HS-27A (cell line): ENCODE data around the gene CRYL1.

ENCODE experiments used
- DNase-seq: peaks from one replicate; pipeline ENCODE4 v3.0.0-alpha.2; 2012; ENCODE audit warnings: low read depth, missing footprints

CRYL1 gene, protein sequence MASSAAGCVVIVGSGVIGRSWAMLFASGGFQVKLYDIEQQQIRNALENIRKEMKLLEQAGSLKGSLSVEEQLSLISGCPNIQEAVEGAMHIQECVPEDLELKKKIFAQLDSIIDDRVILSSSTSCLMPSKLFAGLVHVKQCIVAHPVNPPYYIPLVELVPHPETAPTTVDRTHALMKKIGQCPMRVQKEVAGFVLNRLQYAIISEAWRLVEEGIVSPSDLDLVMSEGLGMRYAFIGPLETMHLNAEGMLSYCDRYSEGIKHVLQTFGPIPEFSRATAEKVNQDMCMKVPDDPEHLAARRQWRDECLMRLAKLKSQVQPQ

DNA sequence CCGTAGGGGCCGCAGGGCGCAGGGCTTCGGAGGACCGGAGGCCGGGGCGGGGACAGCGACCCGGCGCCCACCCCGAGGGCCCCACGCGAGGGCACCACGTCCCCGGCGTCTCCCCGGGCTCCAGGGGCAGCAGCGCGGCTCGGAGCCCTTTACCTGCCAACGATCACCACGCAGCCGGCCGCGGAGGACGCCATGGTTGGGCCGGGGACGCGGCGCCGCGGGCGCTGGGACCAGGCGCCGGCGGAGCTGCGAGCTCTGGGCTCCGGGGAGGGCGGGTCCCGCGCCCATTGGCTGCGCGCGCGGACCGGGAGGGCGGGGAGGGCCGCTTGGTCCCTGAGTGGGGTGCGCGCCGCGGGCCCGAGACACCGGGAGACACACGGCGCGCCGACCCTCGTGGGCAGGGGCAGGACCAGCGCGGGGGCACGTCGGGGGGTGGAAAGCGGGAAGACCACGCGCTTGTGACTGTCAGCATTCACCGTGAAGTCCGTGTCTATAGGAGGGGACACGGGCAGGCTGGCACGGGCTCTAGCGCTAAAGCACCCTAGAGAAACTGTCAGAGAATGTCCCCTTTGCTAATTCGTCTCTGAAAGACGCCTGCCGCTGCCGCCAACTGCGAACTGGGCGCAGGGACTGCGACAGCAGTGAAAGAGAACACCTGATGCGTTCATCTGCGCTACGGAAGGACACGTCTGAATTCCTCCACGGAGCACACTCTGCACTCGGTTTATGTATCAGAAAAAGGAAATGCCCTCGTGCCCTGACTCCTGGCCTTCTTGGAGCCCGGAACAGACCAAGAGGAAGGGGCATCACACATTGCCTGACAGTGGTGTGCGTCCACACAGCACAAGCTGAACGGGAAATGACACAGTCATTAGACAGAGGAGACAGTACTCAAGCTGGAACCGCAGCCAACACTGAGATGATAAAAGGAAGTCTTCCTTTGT is at the start of gene CRYL1:
TSS of gene CRYL1 (minus strand) at position 257 of the 944 bp plus-strand sequence. CDS start at position 194, 63 bp downstream.
- DNase-seq = peak; percentile 8

DNA sequence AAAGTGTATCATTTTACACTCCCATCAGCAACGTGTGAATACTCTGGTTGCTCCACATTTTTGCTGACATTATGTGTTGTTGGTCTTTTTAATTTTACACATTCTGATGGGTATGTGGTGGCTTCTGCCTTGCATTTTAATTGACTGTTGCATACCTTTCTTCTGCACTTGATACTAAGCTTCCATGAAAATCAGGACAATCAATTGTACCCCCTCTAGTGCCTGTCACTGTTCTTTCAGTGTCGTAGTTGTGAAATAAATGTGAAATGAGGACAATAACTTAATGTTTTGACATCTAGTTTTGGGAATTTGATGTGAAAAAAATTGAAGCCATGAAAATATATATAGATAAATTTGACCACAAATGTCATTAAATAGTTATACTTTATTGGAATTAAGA is 48.0 kb upstream of the CRYL1 start:
- no peak for DNase-seq

DNA sequence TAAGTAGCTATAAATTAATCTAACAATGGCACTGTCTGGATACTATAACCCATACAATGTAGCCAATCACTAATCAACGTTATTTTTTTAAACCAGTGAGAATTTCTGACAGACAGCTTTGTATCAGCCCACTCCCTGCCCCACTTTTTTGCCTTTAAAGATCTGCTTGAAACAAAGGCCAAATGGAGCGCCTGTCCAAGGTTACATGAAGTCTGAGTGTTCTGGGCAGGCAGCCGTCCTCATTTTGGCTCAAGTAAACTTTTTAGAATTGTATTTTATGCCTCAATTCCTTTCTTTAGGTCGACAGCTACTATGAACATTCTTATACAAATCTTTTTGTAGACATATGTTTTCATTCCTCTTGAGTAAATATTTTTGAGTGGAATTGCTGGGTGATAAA is 47.5 kb upstream of the CRYL1 start:
- no peak for DNase-seq

- DNase-seq = no peak
Measured at GRCh38 chr13:20571676-20572075, 46.0 kb upstream of the CRYL1 start.

GRCh38 chr13:20570517-20570916 is 44.9 kb upstream of the CRYL1 start:
- no peak for DNase-seq

- DNase-seq = no peak
Measured at GRCh38 chr13:20567881-20568528, 42.3 kb upstream of the CRYL1 start.

DNA sequence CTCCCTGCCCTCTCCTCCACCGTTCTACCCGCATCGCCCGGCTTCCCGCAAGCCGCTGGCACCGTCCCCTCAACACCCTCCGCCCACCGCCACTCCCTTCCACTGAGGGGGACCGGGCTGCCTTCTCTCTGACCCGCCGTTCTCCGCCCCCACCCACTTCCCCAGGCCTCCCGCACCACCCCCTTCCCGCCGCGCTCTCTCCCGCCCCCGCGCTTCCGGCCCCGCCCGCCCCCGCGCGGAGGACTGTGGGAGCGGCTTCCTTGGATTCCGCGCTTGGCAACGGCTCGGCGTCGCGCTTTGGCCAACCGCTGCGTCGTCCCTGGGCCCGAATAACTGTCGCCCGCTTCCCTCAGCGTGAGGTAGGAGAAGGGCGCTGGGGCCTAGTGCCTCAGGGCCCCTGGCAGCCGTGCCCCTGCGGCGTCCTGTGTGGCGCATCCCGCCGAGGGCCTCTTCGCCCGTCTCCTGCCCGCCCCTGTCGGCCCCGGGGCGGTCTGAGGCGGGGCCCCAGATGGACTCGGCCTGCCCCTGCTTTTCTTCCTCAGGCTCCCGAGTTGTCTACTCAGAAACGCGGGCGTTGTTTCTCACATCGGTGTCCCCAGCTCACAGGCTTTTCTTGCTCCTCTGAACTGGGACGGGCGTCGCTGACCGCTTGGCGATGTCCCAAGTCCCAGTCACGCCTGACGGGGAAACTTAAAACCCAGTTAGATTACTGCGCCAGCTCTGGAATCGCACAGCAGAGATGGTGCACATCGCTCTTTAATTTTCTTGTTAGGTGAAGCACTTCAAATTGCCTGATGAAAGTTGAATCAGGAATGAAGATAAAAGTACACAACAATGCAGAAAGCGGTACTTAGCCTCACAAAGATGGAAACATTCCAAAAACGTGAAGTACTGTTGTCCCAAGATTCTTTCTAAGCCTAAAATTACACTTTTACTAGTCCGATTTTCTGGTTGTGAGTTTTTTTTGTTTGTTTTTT is 41.5 kb upstream of the CRYL1 start, which contains the start of gene IFT88:
TSS of gene IFT88 (plus strand) at position 260 of the 977 bp plus-strand sequence. CDS start 7,229 bp downstream, outside the sequence.
- peak; percentile 61 for DNase-seq

GRCh38 chr13:20566468-20566897 is 40.8 kb upstream of the CRYL1 start:
- peak; percentile 12 for DNase-seq

GRCh38 chr13:20565115-20565736 is 39.6 kb upstream of the CRYL1 start:
- no peak for DNase-seq

GRCh38 chr13:20561741-20562140 is 36.1 kb upstream of the CRYL1 start:
- no peak for DNase-seq

DNA sequence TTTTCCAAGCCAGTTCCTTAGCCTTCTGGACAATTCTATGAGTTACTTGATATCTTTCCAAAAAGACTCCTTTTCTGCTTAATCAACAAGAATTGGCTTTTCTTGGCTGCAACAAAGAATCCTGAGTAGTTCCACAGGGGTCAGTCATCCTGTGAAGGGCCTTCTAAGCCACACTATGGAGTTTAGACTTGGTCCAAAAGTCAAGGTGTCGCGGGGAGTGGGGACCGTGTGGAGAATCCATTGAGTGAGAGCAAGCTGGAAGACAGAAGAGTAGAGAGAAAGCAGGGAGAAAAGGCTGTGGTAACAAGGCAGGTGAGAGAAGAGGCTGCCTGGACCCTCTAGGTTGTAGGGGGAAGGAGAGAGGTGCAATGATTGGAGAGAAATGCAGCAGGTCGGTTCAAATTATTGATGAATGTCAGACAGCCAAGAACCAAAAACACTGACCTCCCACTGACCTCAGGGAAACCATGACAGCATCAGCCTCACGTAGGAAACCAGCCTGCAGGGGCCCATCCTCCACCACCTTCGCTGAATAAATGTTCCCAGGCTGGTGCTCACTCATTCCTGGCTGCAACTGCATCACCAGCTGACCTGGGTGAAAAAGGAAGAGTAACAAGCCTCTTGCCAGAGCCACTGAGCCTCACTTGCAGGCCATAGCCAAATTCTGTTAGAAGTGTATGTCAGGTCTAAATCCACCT is 34.2 kb upstream of the CRYL1 start:
- DNase-seq = no peak

DNA sequence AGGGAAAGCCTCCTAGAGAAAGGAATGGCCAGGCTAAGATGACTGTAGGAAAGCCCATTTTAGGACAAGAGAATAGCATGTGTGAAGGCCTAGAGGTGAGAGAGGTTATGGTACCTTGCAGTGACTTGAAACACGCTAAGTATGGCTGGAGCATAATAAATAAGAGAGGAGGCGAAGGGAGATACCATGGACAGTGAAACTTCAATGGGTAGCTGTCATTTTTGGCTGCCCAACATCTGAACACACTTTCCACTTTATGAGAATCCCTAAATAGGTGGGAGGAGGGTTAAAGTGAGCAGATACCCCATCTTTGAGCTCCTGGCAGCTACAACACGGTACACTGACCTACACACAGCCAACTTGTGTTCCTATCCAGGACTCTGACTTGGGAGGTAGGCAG is 33.3 kb upstream of the CRYL1 start:
- no peak for DNase-seq

- no peak for DNase-seq
Measured at GRCh38 chr13:20553311-20553710, 27.7 kb upstream of the CRYL1 start.

DNA sequence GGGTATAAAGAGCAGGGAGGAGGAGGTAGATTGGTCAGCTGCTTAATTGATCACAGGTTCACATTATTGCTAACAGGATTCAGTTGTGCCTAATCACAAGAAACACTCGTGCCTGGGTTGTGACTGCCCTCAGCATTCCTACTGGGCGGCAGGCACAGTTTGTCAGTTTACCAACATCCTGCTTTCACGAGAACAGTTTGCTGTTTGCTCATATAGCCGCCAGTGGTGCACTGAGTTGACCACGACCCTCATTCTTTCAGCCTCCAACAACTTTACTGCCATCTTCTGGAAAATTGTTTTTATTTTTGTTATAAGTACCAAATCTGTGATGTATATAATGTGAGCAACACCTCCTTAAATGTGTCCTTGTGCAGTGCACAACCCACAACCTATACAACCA is 25.1 kb upstream of the CRYL1 start:
- no peak for DNase-seq

DNA sequence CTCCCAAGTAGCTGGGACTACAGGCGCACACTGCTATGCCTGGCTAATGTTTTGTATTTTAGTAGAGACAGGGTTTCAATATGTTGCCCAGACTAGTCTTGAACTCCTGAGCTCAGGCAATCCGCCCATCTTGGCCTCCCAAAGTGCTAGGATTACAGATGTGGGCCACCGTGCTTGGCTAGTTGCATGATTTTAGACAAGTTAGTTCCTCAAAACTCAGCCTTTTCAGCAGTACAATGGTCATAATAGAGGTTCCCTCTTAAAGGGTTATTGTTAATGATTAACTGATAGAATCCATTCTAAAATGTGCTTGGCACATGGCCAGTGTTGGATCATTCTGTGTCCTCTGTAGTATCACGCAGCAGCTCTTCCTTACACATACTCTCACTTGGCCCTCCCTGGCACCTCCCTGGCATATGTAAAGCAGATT is 21.8 kb upstream of the CRYL1 start:
- DNase-seq = no peak

DNA sequence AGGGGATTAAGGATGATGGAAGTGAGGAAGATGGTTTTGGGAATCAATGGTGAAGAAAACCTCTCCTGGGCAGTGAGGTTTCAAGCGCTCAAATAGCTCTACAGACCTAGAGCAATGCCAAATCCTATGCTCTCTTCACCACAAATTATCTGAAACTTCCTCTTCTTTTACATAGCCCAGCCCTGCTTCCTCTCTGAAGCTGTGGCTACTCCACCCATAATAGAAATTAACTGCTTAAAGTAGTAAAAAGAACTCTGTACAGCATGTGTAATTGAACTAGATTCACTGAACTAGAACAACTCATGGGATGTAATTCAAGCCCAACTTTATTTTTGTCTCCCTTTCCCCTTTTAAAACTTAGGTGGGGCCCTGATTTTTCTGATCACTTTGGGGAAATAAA is 20.9 kb upstream of the CRYL1 start:
- no peak for DNase-seq

GRCh38 chr13:20544201-20544923 is 18.7 kb upstream of the CRYL1 start:
- no peak for DNase-seq

GRCh38 chr13:20536992-20537391 is 11.3 kb upstream of the CRYL1 start:
- no peak for DNase-seq

- no peak for DNase-seq
Measured at GRCh38 chr13:20534038-20534608, 8.5 kb upstream of the CRYL1 start.
